ENCODE measurements around the gene NEK6.
A peak's percentile ranks its signal among the peaks of the same experiment; 100 is the strongest.

NEK6 gene

GRCh38 chr9:124342776-124343485 lies 85.2 kb downstream of the NEK6 start:
- DNase-seq (ENCODE audit: low read depth) = peak; percentile 90

GRCh38 chr9:124343533-124344290 lies 86.0 kb downstream of the NEK6 start:
- no peak for DNase-seq (ENCODE audit: low read depth)

- DNase-seq (ENCODE audit: low read depth) = no peak
Measured at GRCh38 chr9:124344291-124345050, 86.7 kb downstream of the NEK6 start.

- DNase-seq (ENCODE audit: low read depth) = no peak
Measured at GRCh38 chr9:124345063-124345462, 87.3 kb downstream of the NEK6 start.

- DNase-seq (ENCODE audit: low read depth) = no peak
Measured at GRCh38 chr9:124345751-124346281, 88.1 kb downstream of the NEK6 start.

GRCh38 chr9:124346347-124347163 lies 88.8 kb downstream of the NEK6 start:
- no peak for DNase-seq (ENCODE audit: low read depth)

GRCh38 chr9:124347206-124347967 lies 89.6 kb downstream of the NEK6 start:
- no peak for DNase-seq (ENCODE audit: low read depth)

GRCh38 chr9:124347968-124348358 lies 90.2 kb downstream of the NEK6 start:
- DNase-seq (ENCODE audit: low read depth) = no peak

- no peak for DNase-seq (ENCODE audit: low read depth)
Measured at GRCh38 chr9:124348363-124348762, 90.6 kb downstream of the NEK6 start.

- no peak for DNase-seq (ENCODE audit: low read depth)
Measured at GRCh38 chr9:124348831-124349230, 91.1 kb downstream of the NEK6 start.

- DNase-seq (ENCODE audit: low read depth) = no peak
Measured at GRCh38 chr9:124349267-124349666, 91.5 kb downstream of the NEK6 start.

GRCh38 chr9:124349675-124350493 lies 92.1 kb downstream of the NEK6 start:
- no peak for DNase-seq (ENCODE audit: low read depth)

- no peak for DNase-seq (ENCODE audit: low read depth)
Measured at GRCh38 chr9:124350494-124351263, 92.9 kb downstream of the NEK6 start.

GRCh38 chr9:124351672-124352468 lies 94.1 kb downstream of the NEK6 start:
- DNase-seq (ENCODE audit: low read depth) = no peak

GRCh38 chr9:124352616-124353015 lies 94.9 kb downstream of the NEK6 start:
- no peak for DNase-seq (ENCODE audit: low read depth)

- no peak for DNase-seq (ENCODE audit: low read depth)
Measured at GRCh38 chr9:124353166-124353768, 95.5 kb downstream of the NEK6 start.

- peak; percentile 9 for DNase-seq (ENCODE audit: low read depth)
Measured at GRCh38 chr9:124353811-124354274, 96.1 kb downstream of the NEK6 start.

All from stromal cell of bone marrow (primary cell).